ENCODE data around the gene EPG5. TPM values are rescaled to one million over a fixed set of nuclear protein-coding genes. Genes with fewer than 3 reads are reported as not detected.
"Not testable (repeated sequence)": the region's sequence is repeated elsewhere in the genome, so short reads cannot be mapped to it uniquely, and the experiment has no call there.

The EPG5 gene
- total and polyA plus RNA-seq, 2 donors (not counting 3 experiments of a cell fraction or from before 2014, with no cell fraction given) = 16.7 to 25.6 TPM

GRCh38 chr18:45962461-45962860 lies 4.7 kb downstream of the EPG5 start:
- Histone ChIP-seq H3K36me3 (ENCODE audit: control insufficient read depth in 2 of 2, extremely low read depth in 1 of 2, insufficient read depth in 2 of 2, low read length in 2 of 2) (peaks cover 0 to 2% of the 10 kb centered on the region in 2 experiments), H3K79me2 (ENCODE audit: control insufficient read depth, insufficient read depth, low read length) (peaks cover 31% of the 10 kb centered on the region), H4K20me1 (replicated peaks; ENCODE audit: control insufficient read depth, extremely low read depth, insufficient read depth, low read length) (no peaks in the 10 kb centered on the region), H3K27me3 (ENCODE audit: control insufficient read depth in 2 of 2, insufficient read depth in 2 of 2, low read length in 2 of 2) (no peaks in the 10 kb centered on the region), H3K9ac (replicated peaks; ENCODE audit: extremely low read depth, insufficient read depth, low read length) (no peak overlapping the region), H3K4me3 (replicated peaks in 1 of 3; ENCODE audit: insufficient read depth in 1 of 3, low read depth in 1 of 3, low read length in 3 of 3) (no peak overlapping the region), H3K9me1 (replicated peaks; ENCODE audit: control insufficient read depth, extremely low read depth, insufficient read depth, low read length) (no peaks in the 10 kb centered on the region), H3K4me2 (ENCODE audit: insufficient read depth, low read length) (no peak overlapping the region), H3K27ac (ENCODE audit: insufficient read depth, low read depth, low read length) (no peak overlapping the region), H2AFZ (ENCODE audit: low read depth, low read length) (no peak overlapping the region), H3K4me1 (ENCODE audit: control insufficient read depth, extremely low read depth, insufficient read depth, low read length) (no peaks in the 10 kb centered on the region), H3K9me3 (replicated peaks; ENCODE audit: control insufficient read depth, insufficient read depth, low read length) (no peaks in the 10 kb centered on the region)
- ChIA-PET POLR2A (no interaction called here), CTCF (interaction anchor here (1.1 to 1.6 kb wide), 3 partner anchors 52 to 296 kb away, joined by 3 read pairs; no protein-coding TSS in a partner anchor)
- FAIRE-seq = no peak
- dilution Hi-C loops (cut with MboI; ENCODE audit: extremely low pct_ligation_motif_present, low sequenced_read_pairs) = no loop called here
- no peak for DNase-seq (ENCODE audit: low read depth, low spot score)
- BruUV-seq (replicated peaks) = no TSS peak
- intact Hi-C loops (cut with micrococcal nuclease) = no loop called here
- TF ChIP-seq JUN (IDR thresholded peaks at IDR 0.05; ENCODE audit: borderline replicate concordance, insufficient read depth, insufficient read length, low read depth) = no peak
- TF ChIP-seq EZH2 (IDR thresholded peaks at IDR 0.05; ENCODE audit: borderline replicate concordance, low read depth, low read length, severe bottlenecking) = no peak
- TF ChIP-seq, protein P1, sequence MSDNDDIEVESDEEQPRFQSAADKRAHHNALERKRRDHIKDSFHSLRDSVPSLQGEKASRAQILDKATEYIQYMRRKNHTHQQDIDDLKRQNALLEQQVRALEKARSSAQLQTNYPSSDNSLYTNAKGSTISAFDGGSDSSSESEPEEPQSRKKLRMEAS (IDR thresholded peaks at IDR 0.05; ENCODE audit: insufficient read depth, insufficient read length) = no peak
- no peak for TF ChIP-seq POLR2A (IDR thresholded peaks at IDR 0.05; ENCODE audit: low read depth, low read length)
- no peak for TF ChIP-seq FOS (IDR thresholded peaks at IDR 0.05; ENCODE audit: borderline replicate concordance, insufficient read depth, low read length)
- TF ChIP-seq POLR2AphosphoS5 (IDR thresholded peaks at IDR 0.05; ENCODE audit: insufficient read depth, low read depth, low read length) = no peak
- no peak for TF ChIP-seq MYC (IDR thresholded peaks at IDR 0.05; ENCODE audit: low read depth, low read length)
- no peak for TF ChIP-seq GATA2 (IDR thresholded peaks at IDR 0.05; ENCODE audit: insufficient read depth, insufficient read length, low read depth, low read length)
- TF ChIP-seq, protein P2, sequence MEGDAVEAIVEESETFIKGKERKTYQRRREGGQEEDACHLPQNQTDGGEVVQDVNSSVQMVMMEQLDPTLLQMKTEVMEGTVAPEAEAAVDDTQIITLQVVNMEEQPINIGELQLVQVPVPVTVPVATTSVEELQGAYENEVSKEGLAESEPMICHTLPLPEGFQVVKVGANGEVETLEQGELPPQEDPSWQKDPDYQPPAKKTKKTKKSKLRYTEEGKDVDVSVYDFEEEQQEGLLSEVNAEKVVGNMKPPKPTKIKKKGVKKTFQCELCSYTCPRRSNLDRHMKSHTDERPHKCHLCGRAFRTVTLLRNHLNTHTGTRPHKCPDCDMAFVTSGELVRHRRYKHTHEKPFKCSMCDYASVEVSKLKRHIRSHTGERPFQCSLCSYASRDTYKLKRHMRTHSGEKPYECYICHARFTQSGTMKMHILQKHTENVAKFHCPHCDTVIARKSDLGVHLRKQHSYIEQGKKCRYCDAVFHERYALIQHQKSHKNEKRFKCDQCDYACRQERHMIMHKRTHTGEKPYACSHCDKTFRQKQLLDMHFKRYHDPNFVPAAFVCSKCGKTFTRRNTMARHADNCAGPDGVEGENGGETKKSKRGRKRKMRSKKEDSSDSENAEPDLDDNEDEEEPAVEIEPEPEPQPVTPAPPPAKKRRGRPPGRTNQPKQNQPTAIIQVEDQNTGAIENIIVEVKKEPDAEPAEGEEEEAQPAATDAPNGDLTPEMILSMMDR (IDR thresholded peaks at IDR 0.05; ENCODE audit: extremely low read depth in 1 of 2, insufficient read depth in 1 of 2, low read depth in 1 of 2, low read length in 2 of 2) = no peak

DNA sequence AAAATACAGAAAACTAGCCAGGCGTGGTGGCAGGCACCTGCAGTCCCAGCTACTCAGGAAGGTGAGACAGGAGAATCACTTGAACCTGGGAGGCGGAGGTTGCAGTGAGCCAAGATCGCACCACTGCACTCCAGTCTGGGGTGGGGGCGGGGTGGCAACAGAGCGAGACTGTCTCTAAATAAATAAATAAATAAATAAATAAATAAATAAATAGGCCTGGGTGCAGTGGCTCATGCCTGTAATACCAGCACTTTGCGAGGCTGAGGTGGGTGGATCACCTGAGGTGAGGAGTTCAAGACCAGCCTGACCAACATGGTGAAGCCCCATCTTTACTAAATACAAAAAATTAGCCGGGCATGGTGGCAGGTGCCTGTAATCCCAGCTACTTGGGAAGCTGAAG lies 7.6 kb downstream of the EPG5 start:
- H3K79me2 ChIP-seq (ENCODE audit: control insufficient read depth, insufficient read depth, low read length) = peaks cover 13% of the 10 kb centered on the region
- H3K4me3 ChIP-seq (replicated peaks in 1 of 3; ENCODE audit: insufficient read depth in 1 of 3, low read depth in 1 of 3, low read length in 3 of 3); CTCF ChIA-PET; DNase-seq (ENCODE audit: low read depth, low spot score); BruUV-seq (replicated peaks); H3K4me1 ChIP-seq (ENCODE audit: control insufficient read depth, extremely low read depth, insufficient read depth, low read length); H3K27me3 ChIP-seq (ENCODE audit: control insufficient read depth in 2 of 2, insufficient read depth in 2 of 2, low read length in 2 of 2); H3K9me3 ChIP-seq (replicated peaks; ENCODE audit: control insufficient read depth, insufficient read depth, low read length); dilution Hi-C loops (cut with MboI; ENCODE audit: extremely low pct_ligation_motif_present, low sequenced_read_pairs); H3K9me1 ChIP-seq (replicated peaks; ENCODE audit: control insufficient read depth, extremely low read depth, insufficient read depth, low read length); H4K20me1 ChIP-seq (replicated peaks; ENCODE audit: control insufficient read depth, extremely low read depth, insufficient read depth, low read length); FAIRE-seq; H3K9ac ChIP-seq (replicated peaks; ENCODE audit: extremely low read depth, insufficient read depth, low read length); H3K27ac ChIP-seq (ENCODE audit: insufficient read depth, low read depth, low read length); H2AFZ ChIP-seq (ENCODE audit: low read depth, low read length); POLR2A ChIA-PET; intact Hi-C loops (cut with micrococcal nuclease); H3K4me2 ChIP-seq (ENCODE audit: insufficient read depth, low read length); H3K36me3 ChIP-seq (ENCODE audit: control insufficient read depth in 2 of 2, extremely low read depth in 1 of 2, insufficient read depth in 2 of 2, low read length in 2 of 2): not testable (repeated sequence)
